Hepatocyte (in vitro differentiated cells): ENCODE results near the gene CASKIN1. TPM values are rescaled to one million over a fixed set of nuclear protein-coding genes. Genes with fewer than 3 reads are reported as not detected.

Experiments
- DNase-seq: peaks from one replicate; pipeline ENCODE4 v3.0.0-alpha.2; 2016; ENCODE audit warnings: low spot score
- H2AFZ ChIP-seq: fragments of 200-600 bp; sonication (generic); 2 replicates; pipeline ENCODE4 v1.6.0; 2016; ENCODE audit warnings: antibody characterized with exemption, mild to moderate bottlenecking
- H3K27ac ChIP-seq: fragments of 200-600 bp; sonication (generic); 2 replicates; pipeline ENCODE4 v1.5.1; 2016; ENCODE audit warnings: mild to moderate bottlenecking
- H3K27me3 ChIP-seq: fragments of 200-600 bp; sonication (generic); 2 replicates; pipeline ENCODE4 v1.6.1; 2016
- H3K36me3 ChIP-seq: fragments of 200-600 bp; sonication (generic); replicated peaks from 2 replicates; pipeline ENCODE4 v1.5.1; 2016; ENCODE audit warnings: low read depth; ENCODE audit not compliant: insufficient read depth
- H3K4me1 ChIP-seq: fragments of 200-600 bp; sonication (generic); 2 replicates; pipeline ENCODE4 v1.5.1; 2016; ENCODE audit warnings: mild to moderate bottlenecking, moderate library complexity; ENCODE audit not compliant: insufficient read depth
- H3K4me2 ChIP-seq: fragments of 200-600 bp; sonication (generic); 2 replicates; pipeline ENCODE4 v1.6.0; 2016
- H3K4me3 ChIP-seq: fragments of 200-600 bp; sonication (generic); 2 replicates; pipeline ENCODE4 v1.5.1; 2016; ENCODE audit warnings: mild to moderate bottlenecking
- H3K79me2 ChIP-seq: fragments of 200-600 bp; sonication (generic); 2 replicates; pipeline ENCODE4 v1.6.0; 2017; ENCODE audit warnings: mild to moderate bottlenecking
- H3K9me2 ChIP-seq: fragments of 200-600 bp; sonication (generic); replicated peaks from 2 replicates; pipeline ENCODE4 v1.6.0; 2017; ENCODE audit warnings: mild to moderate bottlenecking; ENCODE audit not compliant: insufficient read depth
- H3K9me3 ChIP-seq: fragments of 200-600 bp; sonication (generic); 2 replicates; pipeline ENCODE4 v1.5.1; 2016; ENCODE audit warnings: low read depth, mild to moderate bottlenecking
- H4K20me1 ChIP-seq: fragments of 200-600 bp; sonication (generic); 2 replicates; pipeline ENCODE4 v1.6.0; 2016; ENCODE audit warnings: mild to moderate bottlenecking; ENCODE audit not compliant: insufficient read depth, poor library complexity, severe bottlenecking
- EZH2 ChIP-seq: fragments of 200-600 bp; sonication (generic); IDR thresholded peaks from 2 replicates; pipeline ENCODE4 v1.6.1; 2016; ENCODE audit warnings: antibody characterized with exemption, mild to moderate bottlenecking, borderline replicate concordance
- EZH2phosphoT487 ChIP-seq: fragments of 200-600 bp; sonication (generic); IDR thresholded peaks from one replicate; pipeline ENCODE4 v1.6.1; 2018; ENCODE audit warnings: antibody characterized with exemption, mild to moderate bottlenecking, low read depth, moderate library complexity; ENCODE audit not compliant: unreplicated experiment, severe bottlenecking
- WGBS: methylation state at CpG from one replicate; pipeline ENCODE4 v1.1.6; 2016; ENCODE audit warnings: low lambda C conversion rate; ENCODE audit errors: missing lambda C conversion rate; 5-methylcytosine and 5-hydroxymethylcytosine counted together
- polyA plus RNA-seq: library from polyadenylated mRNA; unstranded; fragments of >200 nt; fragmentation: Nextera tagmentation; extraction: Ambion mirVana; gene quantifications from 2 replicates; pipeline ENCODE4 v1.2.1, GENCODE V29; 2016
- total RNA-seq: library from RNA; depleted of rRNA; stranded (reverse); fragments of >200 nt; gene quantifications from 2 replicates; pipeline ENCODE4 v1.2.3, GENCODE V29; 2014
- TF ChIP-seq, protein P1 (sequence below): fragments of 200-600 bp; sonication (generic); IDR thresholded peaks from 2 replicates; pipeline ENCODE4 v1.5.1; 2016; ENCODE audit warnings: antibody characterized with exemption, mild to moderate bottlenecking; ENCODE audit not compliant: poor library complexity

Gene CASKIN1
- total and polyA plus RNA-seq, 2 experiments from 2014 or later = 0.47 to 1.7 TPM

DNA sequence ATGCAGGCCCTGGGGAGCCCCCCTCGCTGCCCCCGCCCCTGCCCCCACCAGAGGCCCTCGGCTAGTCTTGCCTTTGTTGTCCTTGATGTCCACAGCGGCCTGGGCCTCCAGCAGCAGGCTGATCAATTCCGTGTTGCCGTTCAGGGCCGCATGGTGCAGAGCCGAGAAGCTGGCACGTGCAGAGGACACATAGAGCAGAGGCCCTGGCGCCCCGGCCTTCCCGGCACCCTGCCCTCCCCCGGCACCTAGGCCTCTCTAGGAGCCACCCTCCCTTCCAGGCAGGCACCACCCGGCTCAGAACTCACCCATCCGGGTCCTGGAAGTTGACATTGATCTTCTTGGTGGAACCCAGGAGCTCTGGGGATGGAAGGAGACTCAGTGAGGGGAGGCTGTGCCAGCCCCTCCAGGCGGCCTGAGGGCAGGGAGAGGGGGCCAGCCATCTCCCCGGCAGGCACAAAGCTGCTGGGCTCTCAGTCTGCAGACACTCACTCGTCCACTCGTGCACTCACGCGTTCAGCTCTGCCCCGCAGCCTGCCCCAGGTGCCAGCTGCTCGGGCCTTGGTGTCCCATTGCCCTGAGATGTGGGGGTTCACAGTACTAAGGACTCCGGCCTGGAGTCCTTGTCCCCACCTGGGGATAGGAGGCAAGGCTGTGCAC lies 6.3 kb downstream of the CASKIN1 start:
- Histone ChIP-seq H3K79me2 (no peaks in the 10 kb centered on the region), H3K4me3 (no peak overlapping the region), H3K4me1 (peaks cover 3% of the 10 kb centered on the region), H3K9me3 (no peaks in the 10 kb centered on the region), H2AFZ (no peak overlapping the region), H4K20me1 (no peaks in the 10 kb centered on the region), H3K27ac (no peak overlapping the region), H3K4me2 (no peak overlapping the region), H3K9me2 (no peaks in the 10 kb centered on the region), H3K27me3 (no peaks in the 10 kb centered on the region), H3K36me3 (no peaks in the 10 kb centered on the region)
- WGBS = 93% methylated on average over 21 of the region's 24 CpGs
- TF ChIP-seq EZH2phosphoT487 (no peak), EZH2 (no peak)
- TF ChIP-seq, protein P1, sequence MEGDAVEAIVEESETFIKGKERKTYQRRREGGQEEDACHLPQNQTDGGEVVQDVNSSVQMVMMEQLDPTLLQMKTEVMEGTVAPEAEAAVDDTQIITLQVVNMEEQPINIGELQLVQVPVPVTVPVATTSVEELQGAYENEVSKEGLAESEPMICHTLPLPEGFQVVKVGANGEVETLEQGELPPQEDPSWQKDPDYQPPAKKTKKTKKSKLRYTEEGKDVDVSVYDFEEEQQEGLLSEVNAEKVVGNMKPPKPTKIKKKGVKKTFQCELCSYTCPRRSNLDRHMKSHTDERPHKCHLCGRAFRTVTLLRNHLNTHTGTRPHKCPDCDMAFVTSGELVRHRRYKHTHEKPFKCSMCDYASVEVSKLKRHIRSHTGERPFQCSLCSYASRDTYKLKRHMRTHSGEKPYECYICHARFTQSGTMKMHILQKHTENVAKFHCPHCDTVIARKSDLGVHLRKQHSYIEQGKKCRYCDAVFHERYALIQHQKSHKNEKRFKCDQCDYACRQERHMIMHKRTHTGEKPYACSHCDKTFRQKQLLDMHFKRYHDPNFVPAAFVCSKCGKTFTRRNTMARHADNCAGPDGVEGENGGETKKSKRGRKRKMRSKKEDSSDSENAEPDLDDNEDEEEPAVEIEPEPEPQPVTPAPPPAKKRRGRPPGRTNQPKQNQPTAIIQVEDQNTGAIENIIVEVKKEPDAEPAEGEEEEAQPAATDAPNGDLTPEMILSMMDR = no peak
- no peak for DNase-seq

DNA sequence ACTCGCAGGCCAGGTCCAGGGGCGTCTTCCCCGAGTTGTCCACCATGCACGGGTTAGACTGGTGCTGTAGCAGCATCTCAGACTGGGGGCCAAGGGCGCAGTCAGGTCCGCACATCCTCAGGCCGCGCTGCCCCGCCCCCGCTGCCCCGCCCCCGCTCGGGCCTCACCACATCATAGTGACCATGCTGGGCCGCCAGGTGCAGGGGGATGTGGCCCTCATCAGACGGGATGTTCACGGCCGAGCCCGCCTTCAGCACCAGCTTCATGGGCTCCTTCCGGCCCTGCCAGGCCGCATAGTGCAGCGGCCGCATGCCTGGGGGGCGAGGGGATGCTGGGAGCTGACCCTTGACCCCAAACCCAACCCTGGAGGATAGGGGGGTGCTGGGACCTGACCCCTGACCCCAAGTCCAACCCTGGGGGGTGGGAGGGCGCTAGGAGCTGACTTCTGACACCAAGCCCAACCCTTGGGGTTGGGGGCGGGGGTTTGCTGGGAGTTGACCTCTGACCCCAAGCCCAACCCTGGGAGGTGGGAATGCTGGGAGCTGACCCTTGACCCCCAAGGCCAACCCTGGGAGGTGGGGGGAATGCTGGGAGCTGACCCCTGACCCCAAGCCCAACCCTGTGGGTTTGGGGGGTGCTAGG lies 7.0 kb downstream of the CASKIN1 start:
- TF ChIP-seq, protein P1 = no peak
- no peak for TF ChIP-seq EZH2phosphoT487
- TF ChIP-seq EZH2 = no peak
- H3K4me1 ChIP-seq = no peaks in the 10 kb centered on the region
- WGBS = 99% methylated on average over 17 of the region's 25 CpGs

DNA sequence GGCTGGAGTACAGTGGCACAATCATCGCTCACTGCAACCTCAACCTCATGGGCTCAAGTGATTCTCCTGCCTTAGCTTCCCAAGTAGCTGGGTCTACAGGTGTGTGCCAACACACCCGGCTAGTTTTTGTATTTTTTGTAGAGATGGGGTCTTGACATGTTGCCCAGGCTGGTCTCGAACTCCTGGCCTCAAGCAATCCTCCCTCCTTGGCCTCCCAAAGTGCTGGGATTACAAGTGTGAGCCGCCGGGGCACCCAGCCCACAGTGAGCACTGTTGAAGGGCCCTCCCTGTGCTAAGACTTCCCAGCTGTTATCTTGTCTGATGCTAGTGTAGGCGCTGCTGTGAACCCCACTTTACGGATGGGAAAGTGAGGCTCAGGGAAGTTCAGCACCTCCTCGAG lies 8.0 kb downstream of the CASKIN1 start:
- H3K79me2 ChIP-seq = no peaks in the 10 kb centered on the region
- no peak overlapping the region for H3K4me3 ChIP-seq
- H3K9me2 ChIP-seq = no peaks in the 10 kb centered on the region
- no peaks in the 10 kb centered on the region for H3K4me1 ChIP-seq
- no peaks in the 10 kb centered on the region for H3K9me3 ChIP-seq
- no peak overlapping the region for H2AFZ ChIP-seq
- H3K27ac ChIP-seq = no peak overlapping the region
- no peak overlapping the region for H3K4me2 ChIP-seq
- no peaks in the 10 kb centered on the region for H3K36me3 ChIP-seq
- no peak for DNase-seq
- no peaks in the 10 kb centered on the region for H4K20me1 ChIP-seq
- H3K27me3 ChIP-seq = no peaks in the 10 kb centered on the region
- 92% methylated on average over 7 of the region's 8 CpGs for WGBS
- TF ChIP-seq, protein P1 = no peak
- TF ChIP-seq EZH2 (no peak), EZH2phosphoT487 (no peak)

More for the DNA sequence above, 7.0 kb downstream of the CASKIN1 start:
- Histone ChIP-seq H3K79me2 (no peaks in the 10 kb centered on the region), H2AFZ (no peak overlapping the region), H3K9me2 (no peaks in the 10 kb centered on the region), H3K4me3 (no peak overlapping the region), H3K9me3 (no peaks in the 10 kb centered on the region), H3K27me3 (no peaks in the 10 kb centered on the region), H3K27ac (no peak overlapping the region), H4K20me1 (no peaks in the 10 kb centered on the region), H3K36me3 (no peaks in the 10 kb centered on the region), H3K4me2 (no peak overlapping the region)
- DNase-seq = no peak
